Panc1 (cell line): ENCODE results near the gene LYST. TPM values are rescaled to one million over a fixed set of nuclear protein-coding genes. Genes with fewer than 3 reads are reported as not detected.

ENCODE experiments used
- ATAC-seq: fragments of 200-7000 bp; cut with Tn5 transposase; 2 replicates; pipeline ENCODE4 v1.9.1; 2020; ENCODE audit warnings: mild to moderate bottlenecking, moderate library complexity
- BruUV-seq: library from RNA; stranded (reverse); fragments of 400-500 nt; replicated peaks from 2 replicates; lab custom pipeline; 2021; lab: Mats Ljungman, UMichigan
- CTCF ChIA-PET: fragments of 300-600 bp; sonication (Branson Sonifier 250); formaldehyde crosslinking; loops from one replicate; lab custom pipeline; 2022; ENCODE audit warnings: antibody characterized with exemption; lab: Charles Lee
- POLR2A ChIA-PET: fragments of 300-600 bp; sonication (Branson Sonifier 250); formaldehyde crosslinking; loops from one replicate; lab custom pipeline; 2022; ENCODE audit warnings: antibody characterized with exemption; lab: Charles Lee
- DNase-seq: peaks from one replicate; pipeline ENCODE4 v3.0.0-alpha.2; 2010; ENCODE audit warnings: low read depth, low spot score
- H3K27ac ChIP-seq: 2 replicates; pipeline ENCODE4 v1.5.1; 2011; ENCODE audit warnings: mild to moderate bottlenecking, low read length, inconsistent platforms
- H3K27me3 ChIP-seq: fragments of 200-500 bp; sonication (Bioruptor generic); 2 replicates; pipeline ENCODE4 v1.6.0; 2014; ENCODE audit warnings: low read length, inconsistent platforms; ENCODE audit not compliant: control insufficient read depth, insufficient read depth
- H3K36me3 ChIP-seq: fragments of 200-500 bp; sonication (Bioruptor generic); 2 replicates; pipeline ENCODE4 v1.5.1; 2014; ENCODE audit warnings: inconsistent platforms, mild to moderate bottlenecking, low read length, moderate library complexity; ENCODE audit not compliant: control insufficient read depth, insufficient read depth
- H3K4me1 ChIP-seq: 2 replicates; pipeline ENCODE4 v1.5.1; 2011; ENCODE audit warnings: inconsistent platforms, mild to moderate bottlenecking, low read length, moderate library complexity; ENCODE audit not compliant: control insufficient read depth, insufficient read depth
- H3K4me3 ChIP-seq, 2 experiments: 2 replicates each; pipeline ENCODE4 v1.5.1; 2011 to 2012; ENCODE audit warnings: low read depth in 2 of 2, low read length in 2 of 2, mild to moderate bottlenecking in 2 of 2, inconsistent platforms in 1 of 2, moderate library complexity in 1 of 2
- H3K9me3 ChIP-seq: fragments of 200-500 bp; sonication (Bioruptor generic); 2 replicates; pipeline ENCODE4 v1.5.1; 2014; ENCODE audit warnings: low read depth, mild to moderate bottlenecking, inconsistent platforms, low read length, moderate library complexity; ENCODE audit not compliant: control insufficient read depth, insufficient read depth
- CTCF ChIP-seq: fragments of 450-650 bp; IDR thresholded peaks from 2 replicates; pipeline ENCODE4 v1.5.1; 2017; ENCODE audit warnings: mild to moderate bottlenecking
- POLR2AphosphoS5 ChIP-seq: IDR thresholded peaks from 2 replicates; pipeline ENCODE4 v1.6.1; 2012; ENCODE audit warnings: mild to moderate bottlenecking, low read depth, low read length, moderate library complexity
- REST ChIP-seq, 2 experiments: IDR thresholded peaks; 2 replicates each; pipeline ENCODE4 v1.6.1; 2011 to 2012; ENCODE audit warnings: low read depth in 2 of 2, control low read depth in 1 of 2, low read length in 1 of 2, mild to moderate bottlenecking in 1 of 2, moderate library complexity in 1 of 2; ENCODE audit not compliant: insufficient read depth in 1 of 2
- SIN3A ChIP-seq: IDR thresholded peaks from 2 replicates; pipeline ENCODE4 v1.6.1; 2012; ENCODE audit warnings: low read depth, mild to moderate bottlenecking, low read length, moderate library complexity, borderline replicate concordance; ENCODE audit not compliant: insufficient read depth
- TCF7L2 ChIP-seq: IDR thresholded peaks from 2 replicates; pipeline ENCODE4 v1.6.1; 2011; ENCODE audit warnings: mild to moderate bottlenecking, low read depth, low read length, inconsistent platforms
- in situ Hi-C: cut with HindIII; loops from 2 replicates; pipeline ENCODE4 v1.10.0; 2016; ENCODE audit warnings: low sequenced_read_pairs, low pct_unique_long_range_greater_than_20kb
- intact Hi-C: fragments of 100-400 bp; cut with micrococcal nuclease; formaldehyde crosslinking; loops from one replicate; pipeline ENCODE4 v1.10.0; 2022; ENCODE audit not compliant: unreplicated experiment
- total RNA-seq: library from RNA; stranded (reverse); gene quantifications from one replicate; pipeline ENCODE4 v1.2.1, GENCODE V29; 2021; ENCODE audit not compliant: unreplicated experiment

The LYST gene
- total RNA-seq, 1 experiment from 2014 or later: 75.2 TPM

GRCh38 chr1:235843461-235843961 is 23.2 kb downstream of the LYST start:
- H3K36me3 ChIP-seq: no peaks in the 10 kb centered on the region
- no TSS peak for BruUV-seq
- POLR2A ChIA-PET: interaction anchor here (0.7 kb wide), 3 partner anchors 26 to 242 kb away, joined by 3 to 6 read pairs (median 3); no protein-coding TSS in a partner anchor
- intact Hi-C loops (no loop called here), in situ Hi-C loops (no loop called here)
- CTCF ChIA-PET: interaction anchor here (1.0 to 1.7 kb wide), 5 partner anchors 10 to 128 kb away, joined by 3 to 14 read pairs (median 4); no protein-coding TSS in a partner anchor
- H3K4me1 ChIP-seq: peaks cover 39% of the 10 kb centered on the region
- DNase-seq: no peak
- H3K27me3 ChIP-seq: no peaks in the 10 kb centered on the region
- peak; percentile 72 for ATAC-seq
- H3K27ac ChIP-seq: peak overlapping the region; percentile 46; the same call in 1 of the 2 replicates
- TF ChIP-seq CTCF (peak; percentile 77), SIN3A (no peak), POLR2AphosphoS5 (no peak), REST (IDR thresholded peaks at IDR 0.05; ENCODE audit: insufficient read depth in 1 of 2, low read depth in 2 of 2, low read length in 1 of 2) (no peak)
- H3K4me3 ChIP-seq: no peak overlapping the region
- H3K9me3 ChIP-seq: no peaks in the 10 kb centered on the region

- POLR2A ChIA-PET: no interaction called here
- CTCF ChIA-PET: interaction anchor here (1.2 to 1.7 kb wide), 2 partner anchors 24 to 130 kb away, joined by 3 to 14 read pairs; no protein-coding TSS in a partner anchor
- Histone ChIP-seq H3K27me3 (no peaks in the 10 kb centered on the region), H3K36me3 (no peaks in the 10 kb centered on the region), H3K9me3 (no peaks in the 10 kb centered on the region), H3K4me1 (peaks cover 39% of the 10 kb centered on the region), H3K4me3 (no peak overlapping the region), H3K27ac (peak overlapping the region; percentile 30; the same call in 1 of the 2 replicates)
- TF ChIP-seq REST (IDR thresholded peaks at IDR 0.05; ENCODE audit: insufficient read depth in 1 of 2, low read depth in 2 of 2, low read length in 1 of 2) (no peak), CTCF (no peak), SIN3A (no peak), POLR2AphosphoS5 (no peak), TCF7L2 (no peak)
- no peak for ATAC-seq
- no TSS peak for BruUV-seq
- no peak for DNase-seq
- intact Hi-C loops: no loop called here
- in situ Hi-C loops: no loop called here
Observed at GRCh38 chr1:235841938-235842545, 24.7 kb downstream of the LYST start.
